HG02884 (cell line): ENCODE measurements around the gene ACTR5.

Source experiments
- ATAC-seq: cut with Tn5 transposase; IDR thresholded peaks from one replicate; pipeline ENCODE4 v1.9.1; 2021; ENCODE audit warnings: mild to moderate bottlenecking, moderate library complexity; ENCODE audit not compliant: unreplicated experiment

The ACTR5 gene

DNA sequence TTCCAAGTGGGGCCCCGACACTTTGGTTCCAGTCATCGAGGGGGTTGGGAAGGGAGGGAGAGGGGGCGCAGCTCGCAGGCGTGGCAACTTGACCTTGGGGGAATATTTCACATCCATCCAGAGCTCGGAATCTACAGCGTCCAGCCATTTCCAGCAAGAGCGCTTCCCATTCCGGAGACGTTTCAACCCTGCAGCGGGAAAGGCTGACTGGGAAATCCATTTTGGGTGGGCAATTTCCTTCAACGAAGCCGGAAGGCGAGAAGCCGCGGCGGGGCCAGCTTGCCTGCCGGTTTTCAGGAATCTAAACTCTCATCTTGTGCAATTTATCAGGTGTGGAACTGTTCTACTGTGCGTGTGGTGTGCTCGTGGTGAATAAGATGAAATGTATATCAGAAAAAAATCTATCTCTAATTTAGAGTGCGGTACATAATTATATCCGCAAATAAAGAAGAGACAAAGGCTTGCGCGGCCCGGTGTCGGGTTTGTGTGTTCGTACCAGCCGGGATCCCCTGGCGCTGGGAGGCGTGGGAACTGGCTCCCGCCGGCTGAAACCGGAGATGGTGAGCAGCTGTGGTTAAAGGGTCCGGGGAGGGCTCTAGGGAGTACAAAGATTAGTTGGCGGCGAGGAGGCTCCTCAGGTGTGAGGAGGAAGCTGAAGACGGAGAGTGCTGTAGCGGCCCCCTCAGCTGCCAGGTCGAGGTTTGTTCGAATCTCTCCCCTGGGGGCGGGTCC, 19.2 kb upstream of the ACTR5 start:
- no peak for ATAC-seq

DNA sequence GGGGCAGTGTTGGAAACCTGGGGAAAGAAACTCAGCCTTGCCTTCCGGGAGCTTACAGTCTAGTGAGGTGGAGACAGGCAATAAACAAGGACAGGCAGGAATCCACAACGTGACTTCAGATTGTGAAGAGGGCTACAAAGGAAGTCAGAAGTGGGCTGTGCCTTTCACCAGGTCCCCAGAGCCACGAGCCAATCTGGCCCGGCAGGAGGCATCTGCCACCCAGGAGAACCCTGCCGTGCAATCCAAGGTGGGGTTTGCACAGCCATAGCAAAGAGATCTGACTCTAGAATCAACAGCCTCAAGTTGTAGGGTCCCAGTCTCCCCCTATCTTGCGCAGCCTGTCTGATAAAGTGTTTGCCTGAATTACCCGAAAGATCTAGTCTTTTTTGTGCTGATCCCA, 18.5 kb upstream of the ACTR5 start:
- no peak for ATAC-seq

DNA sequence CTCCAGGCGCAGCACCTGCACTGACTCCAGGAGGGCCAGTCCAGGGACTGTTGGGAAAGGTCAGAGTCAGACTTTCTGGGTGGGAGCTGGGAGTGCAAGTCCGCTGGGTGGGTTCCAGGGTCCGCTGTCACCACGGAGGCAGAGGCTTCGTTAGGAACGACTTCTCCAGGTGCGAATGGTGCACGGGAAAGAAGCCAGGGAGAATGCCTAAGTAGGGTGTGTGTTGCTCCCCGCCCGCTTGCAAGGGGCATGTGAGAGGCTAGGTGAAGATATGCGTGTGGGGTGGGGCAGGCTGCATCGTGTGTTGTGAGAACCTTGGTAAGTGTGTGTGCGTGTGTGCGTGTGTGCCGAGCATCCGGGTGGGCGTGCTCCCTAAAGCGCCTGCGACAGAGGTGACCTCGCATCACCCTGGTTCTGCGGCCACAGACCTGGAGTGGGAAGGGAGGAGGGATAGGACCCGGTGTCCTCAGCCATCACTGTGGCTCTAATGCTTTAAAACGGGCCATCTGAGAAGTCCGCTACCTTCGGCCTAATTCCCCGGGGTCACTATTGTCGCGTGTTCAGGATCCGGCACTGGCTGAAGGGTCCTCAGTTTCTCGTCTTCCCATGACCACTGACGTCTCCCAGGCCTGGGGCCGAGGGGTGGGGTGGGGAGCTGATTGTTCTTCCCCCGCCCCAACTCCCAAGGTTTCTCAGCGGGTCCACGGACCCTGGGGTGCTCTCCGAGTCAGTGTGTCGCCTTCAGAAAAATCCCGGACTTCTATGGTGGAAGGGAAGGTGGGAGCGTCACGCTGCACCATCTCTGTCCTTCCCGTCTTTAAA, 17.9 kb upstream of the ACTR5 start:
- ATAC-seq: no peak

DNA sequence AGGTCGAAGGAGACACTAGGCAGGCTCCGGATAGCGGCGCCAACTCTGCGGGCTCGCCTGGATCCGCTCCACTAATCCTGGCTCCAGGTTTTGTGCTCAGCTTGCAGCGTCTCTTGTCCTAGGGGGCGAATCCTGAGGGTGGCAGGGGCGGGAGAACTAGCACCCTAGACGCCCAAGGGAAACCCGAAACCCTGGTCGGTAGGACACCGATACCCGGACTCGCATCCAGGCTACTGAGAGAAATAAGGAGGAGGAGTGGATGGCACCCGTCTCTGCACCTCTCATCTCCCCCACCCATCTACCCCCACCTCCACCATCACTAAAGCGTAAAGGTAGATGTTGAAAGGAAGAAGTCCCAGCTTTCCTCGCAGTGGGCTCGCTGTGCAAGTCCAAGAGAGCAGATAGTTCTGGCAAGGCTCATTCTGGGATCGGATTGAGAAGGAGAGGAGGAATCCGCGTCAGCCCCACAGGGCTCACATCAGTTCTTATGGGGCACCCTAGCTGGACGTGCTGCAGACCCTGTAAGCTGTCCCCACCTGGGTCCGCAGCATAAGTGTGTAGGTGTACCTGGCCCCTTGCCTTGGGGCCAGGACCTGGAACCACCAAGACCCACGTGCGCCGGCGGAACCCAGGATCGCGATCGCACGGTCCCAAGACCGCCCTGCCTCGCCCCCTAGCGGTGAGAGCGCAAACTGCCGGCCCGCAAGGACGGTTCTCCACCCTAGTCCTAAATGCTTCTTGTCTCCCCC, 17.1 kb upstream of the ACTR5 start:
- no peak for ATAC-seq

- no peak for ATAC-seq
Measured at GRCh38 chr20:38731738-38732113, 16.5 kb upstream of the ACTR5 start.

DNA sequence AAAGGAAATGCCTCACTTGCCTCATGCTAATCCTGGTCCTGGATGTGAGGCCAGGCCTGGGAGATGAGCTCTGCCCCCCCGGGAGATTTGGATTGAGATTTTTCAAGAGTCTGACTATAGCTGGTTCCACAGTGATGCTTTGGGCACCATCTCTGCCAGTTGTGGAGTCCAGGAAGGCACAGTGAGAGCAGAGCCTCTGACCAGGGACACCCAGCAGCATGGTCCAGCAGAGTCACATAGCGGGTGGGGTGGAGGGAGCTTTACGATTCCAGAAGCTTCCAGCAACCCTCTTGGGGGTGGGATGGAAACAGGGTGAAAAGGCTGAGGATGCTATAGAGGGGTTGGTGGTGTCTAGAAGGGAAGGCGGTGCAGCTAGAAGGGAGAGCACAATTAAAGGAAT, 15.3 kb upstream of the ACTR5 start:
- ATAC-seq: no peak

DNA sequence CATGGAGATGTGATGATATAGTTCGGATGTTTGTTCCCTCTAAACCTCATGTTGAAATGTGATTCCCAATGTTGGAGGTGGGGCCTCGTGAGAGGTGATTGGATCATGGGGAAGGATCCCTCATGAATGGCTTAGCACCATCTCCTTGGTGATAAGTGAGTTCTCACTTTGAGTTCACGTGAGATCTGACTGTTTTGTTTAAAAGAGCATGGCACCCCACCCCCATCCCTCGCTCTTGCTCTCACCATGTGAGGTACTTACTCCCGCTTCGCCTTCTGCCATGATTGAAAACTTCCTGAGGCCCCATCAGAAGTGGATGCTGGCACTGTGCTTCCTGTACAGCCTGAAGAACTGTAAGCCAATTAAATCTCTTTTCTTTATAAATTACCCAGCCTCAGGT, 13.1 kb upstream of the ACTR5 start:
- no peak for ATAC-seq

- ATAC-seq: no peak
Measured at GRCh38 chr20:38737887-38738286, 10.4 kb upstream of the ACTR5 start.

DNA sequence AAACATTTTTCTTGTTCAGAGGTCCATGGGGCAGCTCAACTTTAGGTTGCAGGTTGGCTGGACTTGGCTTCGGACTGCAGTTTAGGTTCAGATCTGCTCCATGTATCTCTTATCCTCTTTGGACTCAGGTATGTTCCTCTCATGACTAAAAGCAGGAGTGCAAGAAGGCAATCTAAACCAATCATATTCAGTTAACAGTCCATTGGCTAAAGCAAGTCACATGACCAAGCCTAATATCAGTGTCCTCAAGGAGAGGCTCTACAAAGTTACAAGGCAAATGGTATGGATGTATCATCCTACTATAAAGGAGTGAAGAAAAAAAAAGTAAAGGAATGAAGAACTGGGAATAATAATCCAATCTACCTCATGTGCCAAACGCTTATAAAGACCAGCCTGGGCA, 2.5 kb upstream of the ACTR5 start:
- no peak for ATAC-seq

DNA sequence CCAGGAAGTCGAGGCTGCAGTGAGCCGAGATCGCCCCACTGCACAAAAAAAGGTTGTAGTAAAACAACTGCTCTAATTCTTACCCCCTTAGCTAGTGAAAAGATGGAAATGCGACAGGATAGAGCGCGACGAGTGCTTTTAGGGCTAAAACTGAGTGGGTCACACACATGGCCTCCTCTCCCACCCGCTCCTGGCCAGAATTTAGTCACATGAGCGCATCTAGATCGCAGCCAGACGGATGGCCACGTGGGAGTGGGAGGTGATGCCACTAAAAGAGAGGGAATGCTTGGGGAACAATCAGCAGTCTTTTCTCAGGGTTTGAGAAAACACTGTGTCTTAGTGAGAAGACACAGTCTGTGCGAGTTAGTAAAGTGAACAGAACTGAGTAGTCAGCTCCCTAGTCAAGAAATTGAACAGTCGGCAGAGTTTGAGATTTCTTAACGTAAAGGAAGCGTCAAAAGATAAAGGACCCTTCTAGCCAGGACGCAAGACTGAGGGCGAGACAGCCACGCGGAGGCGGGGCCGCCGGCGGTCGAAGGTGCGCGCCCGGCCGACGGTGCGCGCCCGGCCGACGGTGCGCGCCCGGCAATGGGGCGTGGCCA, 664 bp upstream of the ACTR5 start:
- ATAC-seq: no peak

- peak; percentile 29 for ATAC-seq
Measured at GRCh38 chr20:38748861-38749149, 545 bp downstream of the ACTR5 start.

GRCh38 chr20:38751360-38751976, 3.2 kb downstream of the ACTR5 start:
- no peak for ATAC-seq

- ATAC-seq: no peak
Measured at GRCh38 chr20:38752029-38752428, 3.8 kb downstream of the ACTR5 start.

GRCh38 chr20:38754924-38755323, 6.7 kb downstream of the ACTR5 start:
- ATAC-seq: no peak

GRCh38 chr20:38755324-38755910, 7.2 kb downstream of the ACTR5 start:
- no peak for ATAC-seq

- ATAC-seq: no peak
Measured at GRCh38 chr20:38757145-38757775, 9.0 kb downstream of the ACTR5 start.

- ATAC-seq: no peak
Measured at GRCh38 chr20:38759106-38759505, 10.8 kb downstream of the ACTR5 start.

DNA sequence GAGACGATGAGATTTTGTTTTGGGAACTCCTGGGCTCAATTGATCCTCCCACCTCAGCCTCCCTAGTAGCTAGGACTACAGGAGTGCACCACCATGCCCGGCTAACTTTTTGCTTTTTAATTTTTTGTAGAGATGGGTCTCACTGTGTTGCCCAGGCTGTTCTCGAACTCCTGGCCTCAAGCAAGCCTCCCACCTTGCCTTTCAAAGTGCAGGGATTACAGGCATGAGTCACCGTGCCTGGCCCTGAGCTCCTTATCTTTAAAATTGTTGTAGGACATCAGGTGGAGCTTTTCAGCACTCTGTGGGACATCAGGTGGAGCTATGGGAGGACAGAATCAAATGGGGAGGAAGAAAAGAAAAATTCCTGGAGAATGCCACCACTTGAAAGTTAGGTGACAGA, 12.7 kb downstream of the ACTR5 start:
- ATAC-seq: no peak

DNA sequence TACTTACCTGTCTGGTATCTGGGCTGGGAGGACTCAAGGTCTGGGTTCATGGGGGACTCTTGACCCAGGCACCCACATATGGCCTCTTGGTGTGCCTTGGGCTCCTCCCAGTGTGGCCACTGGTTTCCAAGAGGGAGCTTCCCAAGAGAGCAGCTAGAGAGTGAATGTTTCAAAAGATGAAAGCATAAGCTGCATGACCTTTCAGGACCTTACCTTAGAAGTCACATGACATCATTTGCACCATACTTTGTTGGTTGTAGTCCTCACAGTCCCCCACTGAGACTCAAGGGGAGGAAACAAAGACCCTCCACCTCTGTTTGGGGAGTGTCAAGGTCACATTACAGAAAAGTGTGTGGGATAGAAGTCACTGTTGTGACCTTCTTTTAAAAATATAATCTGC, 13.9 kb downstream of the ACTR5 start:
- no peak for ATAC-seq

GRCh38 chr20:38763616-38764015, 15.4 kb downstream of the ACTR5 start:
- no peak for ATAC-seq
